Nephron progenitor cell (in vitro differentiated cells): ENCODE results near the gene ACP4.
A peak's percentile ranks its signal among the peaks of the same experiment; 100 is the strongest.

Experiments used
- DNase-seq: peaks from one replicate; pipeline ENCODE4 v3.0.0; 2021
- H3K27ac Mint-ChIP-seq: 2 replicates; pipeline ENCODE4 v1.8.0; 2021; ENCODE audit warnings: mild to moderate bottlenecking, moderate library complexity, mixed read lengths
- H3K27me3 Mint-ChIP-seq: 2 replicates; pipeline ENCODE4 v1.8.0; 2021; ENCODE audit warnings: mild to moderate bottlenecking, low read depth, mixed read lengths; ENCODE audit not compliant: poor library complexity
- H3K36me3 Mint-ChIP-seq: 2 replicates; pipeline ENCODE4 v1.8.0; 2021; ENCODE audit warnings: low read depth, mixed read lengths
- H3K4me1 Mint-ChIP-seq: 2 replicates; pipeline ENCODE4 v1.8.0; 2021; ENCODE audit warnings: mixed read lengths
- H3K4me3 Mint-ChIP-seq: 2 replicates; pipeline ENCODE4 v1.8.0; 2021; ENCODE audit warnings: mild to moderate bottlenecking, moderate library complexity, mixed read lengths
- H3K9me3 Mint-ChIP-seq: 2 replicates; pipeline ENCODE4 v1.8.0; 2021; ENCODE audit warnings: mild to moderate bottlenecking, moderate library complexity, mixed read lengths
- TF ChIP-seq, protein P1 (sequence below): fragments of 200-600 bp; sonication (generic); IDR thresholded peaks from 2 replicates; pipeline ENCODE4 v1.5.0; 2021; ENCODE audit warnings: antibody characterized with exemption

ACP4 gene

DNA sequence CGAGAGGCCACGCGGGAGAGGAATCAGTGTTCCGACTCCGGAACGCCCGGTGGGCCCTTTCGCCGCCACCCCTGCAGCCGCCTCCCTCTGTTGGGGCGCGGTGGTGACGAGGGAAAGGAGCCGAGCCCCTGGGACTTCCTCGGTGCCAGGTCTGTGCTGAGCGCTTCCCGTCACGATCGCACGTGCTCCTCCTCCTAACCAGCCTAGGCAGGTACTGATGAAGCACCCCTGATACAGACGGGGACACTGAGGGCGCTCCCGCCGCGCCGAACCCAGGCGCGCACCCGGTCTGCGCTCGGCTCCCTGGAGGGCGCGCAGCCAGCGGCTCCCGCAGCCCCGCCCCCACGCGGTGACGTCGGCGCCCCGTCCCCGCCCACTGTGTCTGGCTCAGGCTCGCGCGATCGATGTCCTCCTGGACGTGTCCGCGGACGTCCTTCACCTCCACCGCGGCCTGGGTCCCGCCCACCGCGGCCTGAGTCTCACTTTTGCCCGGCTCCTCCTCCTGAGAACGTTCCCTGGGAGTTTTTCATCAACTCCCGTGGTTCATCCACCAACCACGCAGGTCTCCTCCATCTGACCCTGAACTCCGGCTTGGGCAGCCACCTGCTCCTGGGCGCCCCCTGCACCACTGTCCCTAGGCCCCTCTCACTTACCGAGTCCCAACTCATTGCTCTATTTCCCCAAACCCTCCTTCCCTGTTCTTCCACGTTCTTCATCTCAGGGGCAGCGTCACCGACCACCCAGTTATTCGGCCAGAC is 45.7 kb downstream of the ACP4 start:
- H3K27ac Mint-ChIP-seq, result no peak overlapping the region
- peak; percentile 95 for DNase-seq
- peaks cover 12% of the 10 kb centered on the region for H3K4me1 Mint-ChIP-seq
- TF ChIP-seq, protein P1, sequence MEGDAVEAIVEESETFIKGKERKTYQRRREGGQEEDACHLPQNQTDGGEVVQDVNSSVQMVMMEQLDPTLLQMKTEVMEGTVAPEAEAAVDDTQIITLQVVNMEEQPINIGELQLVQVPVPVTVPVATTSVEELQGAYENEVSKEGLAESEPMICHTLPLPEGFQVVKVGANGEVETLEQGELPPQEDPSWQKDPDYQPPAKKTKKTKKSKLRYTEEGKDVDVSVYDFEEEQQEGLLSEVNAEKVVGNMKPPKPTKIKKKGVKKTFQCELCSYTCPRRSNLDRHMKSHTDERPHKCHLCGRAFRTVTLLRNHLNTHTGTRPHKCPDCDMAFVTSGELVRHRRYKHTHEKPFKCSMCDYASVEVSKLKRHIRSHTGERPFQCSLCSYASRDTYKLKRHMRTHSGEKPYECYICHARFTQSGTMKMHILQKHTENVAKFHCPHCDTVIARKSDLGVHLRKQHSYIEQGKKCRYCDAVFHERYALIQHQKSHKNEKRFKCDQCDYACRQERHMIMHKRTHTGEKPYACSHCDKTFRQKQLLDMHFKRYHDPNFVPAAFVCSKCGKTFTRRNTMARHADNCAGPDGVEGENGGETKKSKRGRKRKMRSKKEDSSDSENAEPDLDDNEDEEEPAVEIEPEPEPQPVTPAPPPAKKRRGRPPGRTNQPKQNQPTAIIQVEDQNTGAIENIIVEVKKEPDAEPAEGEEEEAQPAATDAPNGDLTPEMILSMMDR, result no peak
- H3K36me3 Mint-ChIP-seq, result no peaks in the 10 kb centered on the region
- no peaks in the 10 kb centered on the region for H3K9me3 Mint-ChIP-seq
- peak overlapping the region; percentile 88 for H3K4me3 Mint-ChIP-seq
- peaks cover 87% of the 10 kb centered on the region for H3K27me3 Mint-ChIP-seq

DNA sequence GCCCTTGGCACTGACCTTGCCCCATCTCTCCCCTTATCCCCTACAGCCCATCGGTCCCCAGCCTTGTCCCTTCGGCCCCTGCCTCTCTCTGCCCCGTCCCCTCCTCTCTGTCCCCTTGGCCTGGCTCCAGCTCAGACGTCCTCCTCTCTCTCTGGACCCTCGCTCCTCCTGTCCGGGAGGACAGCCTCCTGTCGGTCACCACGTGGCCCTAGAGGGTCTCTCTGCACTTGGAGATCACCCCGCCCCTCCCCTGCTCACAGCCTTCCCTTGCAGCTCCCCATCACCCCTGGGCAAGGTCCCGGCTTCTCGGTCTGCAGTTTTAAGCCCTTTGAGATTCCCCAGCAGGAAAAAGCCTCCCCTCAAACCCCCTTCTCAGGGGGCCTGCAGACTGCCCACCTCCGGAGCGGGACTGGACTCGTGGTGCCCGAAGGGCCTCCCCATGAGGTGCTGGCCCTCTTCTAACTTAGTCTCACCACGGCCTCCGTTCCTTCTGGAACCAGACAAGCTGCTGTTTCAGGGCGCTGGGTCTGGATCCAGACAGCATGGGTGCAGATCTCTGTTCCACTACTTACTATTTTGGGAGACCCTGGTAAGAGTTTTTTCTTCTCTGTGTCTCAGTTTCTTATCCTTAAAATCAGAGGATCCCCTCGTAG is 46.5 kb downstream of the ACP4 start:
- peaks cover 12% of the 10 kb centered on the region for H3K4me1 Mint-ChIP-seq
- peaks cover 89% of the 10 kb centered on the region for H3K27me3 Mint-ChIP-seq
- H3K4me3 Mint-ChIP-seq, result peak overlapping the region; percentile 88
- TF ChIP-seq, protein P1, result no peak
- no peak overlapping the region for H3K27ac Mint-ChIP-seq
- no peak for DNase-seq
- H3K9me3 Mint-ChIP-seq, result peaks cover 5% of the 10 kb centered on the region
- H3K36me3 Mint-ChIP-seq, result no peaks in the 10 kb centered on the region

DNA sequence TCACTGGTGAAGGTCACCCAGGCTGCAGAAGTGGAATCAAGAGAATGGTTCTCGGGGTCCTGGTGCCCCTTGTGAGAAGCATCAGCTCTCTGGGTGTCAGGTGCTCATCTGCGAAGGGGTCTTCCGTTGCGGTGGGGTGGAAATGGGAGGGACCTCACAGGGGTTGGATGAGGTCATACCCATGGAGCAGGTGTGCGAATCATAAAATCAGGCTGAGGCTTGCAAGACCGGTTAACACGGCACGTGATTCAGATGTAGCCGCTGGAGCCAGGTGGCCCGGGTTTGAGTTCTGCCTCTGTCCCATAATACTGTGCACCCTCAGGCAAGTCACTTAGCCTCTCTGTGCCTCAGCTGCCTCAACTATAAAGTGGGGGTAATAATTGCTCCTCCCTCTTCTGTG is 47.1 kb downstream of the ACP4 start:
- Mint-ChIP-seq H3K4me3 (peak overlapping the region; percentile 33), H3K27ac (no peak overlapping the region), H3K9me3 (peaks cover 9% of the 10 kb centered on the region), H3K36me3 (no peaks in the 10 kb centered on the region), H3K27me3 (peaks cover 89% of the 10 kb centered on the region), H3K4me1 (peaks cover 12% of the 10 kb centered on the region)
- TF ChIP-seq, protein P1, result no peak
- DNase-seq, result no peak

DNA sequence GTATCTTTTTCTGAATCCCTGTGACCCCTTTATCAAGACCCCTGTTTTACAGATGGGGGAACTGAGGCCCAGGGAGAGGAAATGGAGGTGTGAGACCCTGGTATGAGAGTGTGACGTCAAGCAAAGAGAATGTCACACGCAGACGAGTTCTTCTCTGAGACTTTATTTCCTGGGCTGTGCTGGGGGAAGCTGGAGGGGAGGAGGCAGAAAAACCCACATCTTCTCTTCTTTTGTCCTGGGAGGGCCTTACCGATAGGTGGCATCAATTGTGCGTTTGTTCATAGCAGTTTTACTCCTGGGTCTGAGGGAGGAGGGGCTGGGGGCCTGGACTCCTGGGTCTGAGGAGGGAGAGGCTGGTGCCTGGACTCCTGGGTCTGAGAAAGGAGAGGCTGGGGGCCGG is 48.0 kb downstream of the ACP4 start:
- Mint-ChIP-seq H3K36me3 (no peaks in the 10 kb centered on the region), H3K27me3 (peaks cover 91% of the 10 kb centered on the region), H3K9me3 (peaks cover 19% of the 10 kb centered on the region), H3K27ac (no peak overlapping the region), H3K4me1 (peaks cover 12% of the 10 kb centered on the region), H3K4me3 (peak overlapping the region; percentile 10)
- DNase-seq, result no peak
- TF ChIP-seq, protein P1, result no peak

DNA sequence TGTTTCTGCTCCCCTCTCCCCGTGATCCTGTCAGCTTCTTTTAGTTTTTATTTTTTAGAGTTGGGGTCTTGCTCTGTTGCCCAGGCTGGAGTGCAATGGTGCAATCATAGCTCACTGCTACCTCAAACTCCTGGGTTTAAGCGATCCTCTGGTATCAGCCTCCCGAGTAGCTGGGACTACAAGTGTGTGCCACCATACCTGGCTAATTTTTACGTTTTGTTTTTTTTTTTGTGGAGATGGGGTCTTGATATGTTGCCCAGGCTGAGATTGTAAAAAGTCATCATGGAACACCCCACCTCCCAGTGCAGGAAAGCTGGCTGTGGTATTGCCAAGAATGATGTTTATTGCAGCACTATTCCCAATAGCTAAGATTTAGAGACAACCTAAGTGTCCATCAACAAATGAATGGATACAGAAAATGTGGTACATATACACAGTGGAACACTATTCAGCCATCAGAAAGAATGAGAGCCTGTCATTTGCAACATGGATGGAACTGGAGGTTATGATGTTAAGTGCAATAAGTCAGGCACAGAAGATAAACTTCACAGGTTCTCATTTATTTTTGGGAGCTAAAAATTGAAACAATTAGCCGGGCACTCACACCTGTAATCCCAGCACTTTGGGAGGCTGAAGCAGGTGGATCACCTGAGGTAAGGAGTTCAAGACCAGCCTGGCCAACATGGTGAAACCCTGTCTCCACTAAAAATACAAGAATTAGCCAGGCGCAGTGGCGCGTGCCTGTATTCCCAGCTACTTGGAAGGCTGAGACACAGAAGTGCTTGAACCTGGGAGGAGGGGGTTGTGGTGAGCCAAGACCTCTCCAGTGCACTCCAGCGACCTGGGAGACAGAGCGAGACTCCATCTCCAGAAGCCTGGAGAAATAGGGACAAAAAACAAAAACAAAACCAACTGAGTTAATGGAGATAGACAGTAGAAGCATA is 49.8 kb downstream of the ACP4 start:
- H3K4me3 Mint-ChIP-seq, result no peak overlapping the region
- H3K9me3 Mint-ChIP-seq, result peaks cover 31% of the 10 kb centered on the region
- peaks cover 95% of the 10 kb centered on the region for H3K27me3 Mint-ChIP-seq
- H3K4me1 Mint-ChIP-seq, result peaks cover 12% of the 10 kb centered on the region
- no peak overlapping the region for H3K27ac Mint-ChIP-seq
- no peak for DNase-seq
- TF ChIP-seq, protein P1, result no peak
- no peaks in the 10 kb centered on the region for H3K36me3 Mint-ChIP-seq
